Measurements from ENCODE around the gene YIF1A. TPM values are rescaled to one million over a fixed set of nuclear protein-coding genes. Genes with fewer than 3 reads are reported as not detected.

Gene YIF1A
- total and polyA plus RNA-seq, 2 donors (not counting 3 experiments of a cell fraction or from before 2014, with no cell fraction given), result 104 to 271 TPM

- POLR2A ChIA-PET, result no interaction called here
- no peak for TF ChIP-seq GATA2 (IDR thresholded peaks at IDR 0.05; ENCODE audit: insufficient read depth, insufficient read length, low read depth, low read length)
- no peak for TF ChIP-seq JUN (IDR thresholded peaks at IDR 0.05; ENCODE audit: borderline replicate concordance, insufficient read depth, insufficient read length, low read depth)
- TF ChIP-seq POLR2AphosphoS5 (IDR thresholded peaks at IDR 0.05; ENCODE audit: insufficient read depth, low read depth, low read length), result no peak
- TF ChIP-seq MYC (IDR thresholded peaks at IDR 0.05; ENCODE audit: low read depth, low read length), result no peak
- no peak for TF ChIP-seq POLR2A (IDR thresholded peaks at IDR 0.05; ENCODE audit: low read depth, low read length)
- no peak for TF ChIP-seq CTCF (IDR thresholded peaks at IDR 0.05; ENCODE audit: extremely low read depth in 1 of 2, insufficient read depth in 1 of 2, low read depth in 1 of 2, low read length in 2 of 2)
- TF ChIP-seq EZH2 (IDR thresholded peaks at IDR 0.05; ENCODE audit: borderline replicate concordance, low read depth, low read length, severe bottlenecking), result no peak
- no peak for TF ChIP-seq MAX (IDR thresholded peaks at IDR 0.05; ENCODE audit: insufficient read depth, insufficient read length)
- TF ChIP-seq FOS (IDR thresholded peaks at IDR 0.05; ENCODE audit: borderline replicate concordance, insufficient read depth, low read length), result no peak
- Histone ChIP-seq H3K79me2 (ENCODE audit: control insufficient read depth, insufficient read depth, low read length) (no peaks in the 10 kb centered on the region), H2AFZ (ENCODE audit: low read depth, low read length) (no peak overlapping the region), H3K9me3 (replicated peaks; ENCODE audit: control insufficient read depth, insufficient read depth, low read length) (no peaks in the 10 kb centered on the region), H3K36me3 (ENCODE audit: control insufficient read depth in 2 of 2, extremely low read depth in 1 of 2, insufficient read depth in 2 of 2, low read length in 2 of 2) (peaks cover 0 to 2% of the 10 kb centered on the region in 2 experiments), H3K4me3 (replicated peaks in 1 of 3; ENCODE audit: insufficient read depth in 1 of 3, low read depth in 1 of 3, low read length in 3 of 3) (no peak overlapping the region), H3K9ac (replicated peaks; ENCODE audit: extremely low read depth, insufficient read depth, low read length) (no peak overlapping the region), H3K4me2 (ENCODE audit: insufficient read depth, low read length) (no peak overlapping the region), H3K4me1 (ENCODE audit: control insufficient read depth, extremely low read depth, insufficient read depth, low read length) (peaks cover 22% of the 10 kb centered on the region), H3K27ac (ENCODE audit: insufficient read depth, low read depth, low read length) (no peak overlapping the region), H3K27me3 (ENCODE audit: control insufficient read depth in 2 of 2, insufficient read depth in 2 of 2, low read length in 2 of 2) (no peaks in the 10 kb centered on the region), H3K9me1 (replicated peaks; ENCODE audit: control insufficient read depth, extremely low read depth, insufficient read depth, low read length) (no peaks in the 10 kb centered on the region), H4K20me1 (replicated peaks; ENCODE audit: control insufficient read depth, extremely low read depth, insufficient read depth, low read length) (no peaks in the 10 kb centered on the region)
- CTCF ChIA-PET, result interaction anchor here (8.7 kb wide), 1 partner anchor 20 kb away, joined by 225 read pairs; the partner anchor contains the start of gene CD248
- intact Hi-C loops (cut with micrococcal nuclease), result no loop called here
- FAIRE-seq (no peak), DNase-seq (ENCODE audit: low read depth, low spot score) (no peak)
- dilution Hi-C loops (cut with MboI; ENCODE audit: extremely low pct_ligation_motif_present, low sequenced_read_pairs), result no loop called here
- BruUV-seq (replicated peaks), result no TSS peak
These were observed 44.4 kb upstream of the YIF1A start for GRCh38 chr11:66333220-66333877.
